Activated T-cell treated with anti-CD3 and anti-CD28 coated beads, Interleukin-2, amount 50 U/mL, for 72 hours (primary cell): Measurements from ENCODE around the gene FDPS. TPM values are rescaled to one million over a fixed set of nuclear protein-coding genes. Genes with fewer than 3 reads are reported as not detected.

ENCODE experiments used
- ATAC-seq, 2 donors: fragments of 150-1000 bp; cut with Tn5 transposase; replicated peaks in 1 of 2; 2 replicates each; pipeline ENCODE4 v1.10.0; 2021; ENCODE audit warnings: moderate library complexity in 2 of 2, mild to moderate bottlenecking in 1 of 2
- DNase-seq, 2 donors: peaks; one replicate each; pipeline ENCODE4 v3.0.0; 2021 to 2022; ENCODE audit warnings: mixed read lengths in 1 of 2
- H3K27ac Mint-ChIP-seq: one replicate; pipeline ENCODE4 v1.8.0; 2022; ENCODE audit warnings: mild to moderate bottlenecking, moderate library complexity, mixed read lengths
- H3K27me3 Mint-ChIP-seq: one replicate; pipeline ENCODE4 v1.8.0; 2022; ENCODE audit warnings: low read depth, mixed read lengths
- H3K36me3 Mint-ChIP-seq, 2 donors: one replicate each; pipeline ENCODE4 v1.8.0; 2022; ENCODE audit warnings: mixed read lengths in 2 of 2, mild to moderate bottlenecking in 1 of 2; ENCODE audit not compliant: insufficient read depth in 2 of 2
- H3K4me1 Mint-ChIP-seq: one replicate; pipeline ENCODE4 v1.8.0; 2022; ENCODE audit warnings: low read depth, mixed read lengths
- H3K4me3 Mint-ChIP-seq, 2 donors: one replicate each; pipeline ENCODE4 v1.8.0; 2022; ENCODE audit warnings: mild to moderate bottlenecking in 2 of 2, mixed read lengths in 2 of 2, moderate library complexity in 2 of 2
- H3K9me3 Mint-ChIP-seq, 2 donors: one replicate each; pipeline ENCODE4 v1.8.0; 2022; ENCODE audit warnings: mixed read lengths in 2 of 2
- total RNA-seq, 2 donors: library from RNA; stranded (reverse); gene quantifications; one replicate each; pipeline ENCODE4 v1.2.3, GENCODE V29; 2022

The FDPS gene
- total RNA-seq: 100 to 1,000 TPM; 182 to 184 TPM

- no peaks in the 10 kb centered on the region for H3K9me3 Mint-ChIP-seq
- H3K27ac Mint-ChIP-seq: peak within 1 kb of the TSS; percentile 97
These were observed at the start of gene FDPS for GRCh38 chr1:155308493-155309422. TSS of gene FDPS (plus strand) at chr1:155308866. CDS start at chr1:155309790, 924 bp downstream.

GRCh38 chr1:155260276-155260675 lies 48.4 kb upstream of the FDPS start:
- H3K9me3 Mint-ChIP-seq: no peaks in the 10 kb centered on the region
- peaks cover 56% of the 10 kb centered on the region for H3K4me1 Mint-ChIP-seq
- peaks cover 11 to 51% of the 10 kb centered on the region in 2 donors for H3K36me3 Mint-ChIP-seq
- no peak for DNase-seq
- peak overlapping the region in 1 of 2 donors; percentile 99 for H3K4me3 Mint-ChIP-seq
- ATAC-seq: no peak
- H3K27me3 Mint-ChIP-seq: no peaks in the 10 kb centered on the region
- H3K27ac Mint-ChIP-seq: peak overlapping the region; percentile 98

More at GRCh38 chr1:155308493-155309422, at the start of gene FDPS:
- Mint-ChIP-seq H3K4me1 (peaks cover 39% of the 10 kb centered on the region), H3K36me3 (peaks cover 17 to 32% of the 10 kb centered on the region in 2 donors), H3K27me3 (no peaks in the 10 kb centered on the region), H3K4me3 (peak within 1 kb of the TSS; percentile 98 to 99)
- peak; percentile 95 to 98 for DNase-seq
- peak; percentile 99 for ATAC-seq

- peak overlapping the region; percentile 98 to 99 for H3K4me3 Mint-ChIP-seq
- H3K36me3 Mint-ChIP-seq: peaks cover 14 to 56% of the 10 kb centered on the region in 2 donors
- H3K4me1 Mint-ChIP-seq: peaks cover 45% of the 10 kb centered on the region
- no peaks in the 10 kb centered on the region for H3K9me3 Mint-ChIP-seq
- peak overlapping the region; percentile 98 for H3K27ac Mint-ChIP-seq
- ATAC-seq: peak in 1 of 2 donors; percentile 20
- H3K27me3 Mint-ChIP-seq: no peaks in the 10 kb centered on the region
- DNase-seq: no peak
These were observed 47.2 kb upstream of the FDPS start for GRCh38 chr1:155261493-155261851.

DNA sequence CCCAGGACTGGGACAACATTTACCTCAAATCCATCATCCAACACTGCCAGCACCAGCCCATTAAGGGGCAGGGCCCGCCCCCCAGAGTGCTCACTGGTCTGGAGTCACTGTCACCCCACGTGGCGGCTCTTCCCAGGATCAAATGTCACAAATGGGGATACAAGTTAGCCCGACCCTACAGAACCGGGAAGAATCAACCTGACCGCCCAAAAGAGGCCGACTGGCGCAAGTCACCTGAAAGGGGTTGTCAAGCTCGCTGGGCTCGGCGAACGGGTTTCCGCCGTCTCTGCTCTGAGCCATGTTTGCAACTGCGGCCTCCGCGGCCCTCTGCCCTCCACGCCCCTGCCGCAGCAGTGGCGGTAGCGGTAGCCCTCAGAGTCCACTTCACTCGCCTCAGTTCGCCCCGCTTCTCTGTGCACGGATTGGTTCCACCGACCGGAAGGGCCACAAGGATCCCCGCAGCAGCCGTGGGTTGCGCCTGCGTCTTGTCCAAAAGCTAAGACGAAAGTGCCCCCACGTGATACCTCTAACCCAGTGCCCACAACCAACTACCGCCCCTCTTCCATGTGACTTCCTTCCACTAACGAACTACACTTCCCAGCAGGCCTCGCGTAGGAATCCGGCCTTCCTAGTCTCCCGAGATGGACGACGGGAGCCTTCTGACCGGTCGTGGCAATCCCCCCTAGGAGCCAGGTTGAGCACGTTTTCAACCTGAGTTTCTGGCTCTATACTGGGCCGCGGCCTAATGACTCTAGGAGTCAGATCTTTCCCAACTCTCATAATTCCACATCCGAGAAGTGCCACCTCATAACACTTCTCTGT lies 46.6 kb upstream of the FDPS start, which contains the start of gene SCAMP3:
SCAMP3 (minus strand) TSS at position 509 of the 822 bp plus-strand sequence; CDS start at position 300, 209 bp downstream.
- Mint-ChIP-seq H3K27me3 (no peaks in the 10 kb centered on the region), H3K4me1 (peaks cover 45% of the 10 kb centered on the region), H3K27ac (peak within 1 kb of the TSS; percentile 98), H3K36me3 (peaks cover 12 to 58% of the 10 kb centered on the region in 2 donors), H3K9me3 (no peaks in the 10 kb centered on the region), H3K4me3 (peak within 1 kb of the TSS; percentile 98 to 99)
- ATAC-seq (peak; percentile 95 to 98), DNase-seq (peak; percentile 88 to 92)

DNA sequence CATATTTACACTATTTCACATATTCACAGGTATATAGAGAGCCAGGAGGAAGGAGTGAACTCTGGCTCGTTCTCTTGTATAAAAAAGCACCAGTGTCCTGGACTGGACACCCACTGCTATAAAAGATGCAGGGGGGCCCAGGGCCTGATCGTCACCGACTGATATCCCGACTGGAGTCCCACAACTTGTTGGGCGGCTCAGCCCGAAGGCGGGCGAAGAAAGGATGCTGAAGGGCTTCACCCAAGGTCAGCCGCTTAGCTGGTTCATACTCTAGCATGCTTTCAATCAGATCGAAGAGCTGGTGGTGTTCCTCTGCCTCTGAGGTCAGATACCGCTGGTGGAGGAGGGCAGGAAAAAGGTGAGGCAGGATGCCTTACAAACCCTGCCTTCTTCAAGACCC lies 45.6 kb upstream of the FDPS start:
- Mint-ChIP-seq H3K4me1 (peaks cover 41% of the 10 kb centered on the region), H3K27ac (peak overlapping the region; percentile 98), H3K36me3 (peaks cover 11 to 55% of the 10 kb centered on the region in 2 donors), H3K27me3 (no peaks in the 10 kb centered on the region), H3K4me3 (peak overlapping the region; percentile 98 to 99), H3K9me3 (no peaks in the 10 kb centered on the region)
- ATAC-seq (no peak), DNase-seq (no peak)

DNA sequence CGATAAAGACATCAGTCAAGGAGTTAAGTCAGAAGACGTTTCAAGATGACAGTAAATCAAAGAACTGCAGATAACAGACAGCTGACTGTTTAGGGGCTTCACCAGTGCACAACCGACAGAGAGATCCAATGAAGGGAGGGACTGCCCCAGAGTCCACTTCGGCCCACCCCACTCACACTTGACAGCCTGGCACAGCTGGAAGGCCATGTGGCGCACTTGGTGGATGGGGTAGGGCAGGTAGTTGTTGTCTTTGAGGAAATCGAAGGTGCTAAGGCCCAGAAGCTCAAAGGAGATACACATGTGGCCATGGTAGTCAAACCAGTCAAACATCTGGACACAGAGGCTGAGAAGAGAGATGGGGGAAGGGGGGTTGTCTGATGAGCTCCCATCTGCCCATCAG lies 42.1 kb upstream of the FDPS start:
- Mint-ChIP-seq H3K36me3 (peaks cover 10 to 51% of the 10 kb centered on the region in 2 donors), H3K9me3 (no peaks in the 10 kb centered on the region), H3K27me3 (no peaks in the 10 kb centered on the region), H3K4me3 (no peak overlapping the region), H3K27ac (no peak overlapping the region), H3K4me1 (peaks cover 37% of the 10 kb centered on the region)
- no peak for ATAC-seq
- DNase-seq: no peak

- no peak for DNase-seq
- no peak overlapping the region for H3K27ac Mint-ChIP-seq
- peaks cover 37% of the 10 kb centered on the region for H3K4me1 Mint-ChIP-seq
- no peaks in the 10 kb centered on the region for H3K9me3 Mint-ChIP-seq
- H3K27me3 Mint-ChIP-seq: no peaks in the 10 kb centered on the region
- H3K4me3 Mint-ChIP-seq: no peak overlapping the region
- peaks cover 10 to 43% of the 10 kb centered on the region in 2 donors for H3K36me3 Mint-ChIP-seq
- no peak for ATAC-seq
These were observed 41.3 kb upstream of the FDPS start for GRCh38 chr1:155267373-155267772.

DNA sequence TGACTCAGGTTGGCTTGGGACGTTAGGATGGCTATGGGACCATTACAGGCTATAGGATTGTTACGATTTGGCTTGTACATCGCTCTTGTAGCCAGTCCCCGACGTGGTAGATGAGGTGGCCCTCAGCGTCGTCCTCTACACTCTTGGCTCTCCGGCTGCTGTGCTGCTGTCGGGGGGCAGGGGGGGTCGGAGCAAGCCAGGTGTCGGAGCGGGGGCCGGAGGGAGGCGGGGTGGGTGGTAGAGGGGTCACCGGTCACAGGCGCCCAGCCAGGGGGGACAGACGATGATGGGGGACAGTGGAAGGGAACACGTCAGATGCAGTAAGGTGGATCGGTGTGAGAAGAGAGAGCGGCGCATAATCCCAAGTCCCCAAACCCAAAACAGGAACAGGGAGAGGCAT lies 40.0 kb upstream of the FDPS start:
- Mint-ChIP-seq H3K4me1 (peaks cover 28% of the 10 kb centered on the region), H3K27ac (no peak overlapping the region), H3K9me3 (no peaks in the 10 kb centered on the region), H3K27me3 (no peaks in the 10 kb centered on the region), H3K4me3 (no peak overlapping the region), H3K36me3 (peaks cover 14 to 40% of the 10 kb centered on the region in 2 donors)
- ATAC-seq (no peak), DNase-seq (no peak)

DNA sequence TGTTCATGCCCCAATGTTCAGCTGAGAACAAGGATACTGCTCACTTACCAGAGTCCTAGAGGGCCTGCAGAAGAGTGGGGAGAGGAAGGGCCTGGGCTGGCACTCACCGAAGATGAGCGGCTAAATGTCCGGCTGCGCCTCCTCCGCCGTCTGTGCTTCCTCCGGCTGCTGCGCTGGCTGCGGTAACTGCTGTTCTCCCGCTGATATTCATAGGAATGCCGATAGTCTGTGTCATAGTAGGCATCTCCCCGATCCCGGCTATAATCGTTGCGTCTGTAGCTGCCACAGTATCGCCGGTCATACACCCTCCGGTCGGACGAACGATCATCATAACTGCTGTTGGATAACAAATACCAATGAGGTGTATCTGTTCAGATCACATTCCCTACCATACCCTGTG lies 39.3 kb upstream of the FDPS start:
- peaks cover 14 to 36% of the 10 kb centered on the region in 2 donors for H3K36me3 Mint-ChIP-seq

GRCh38 chr1:155272466-155273342 lies 36.0 kb upstream of the FDPS start:
- Mint-ChIP-seq H3K4me1 (peaks cover 46% of the 10 kb centered on the region), H3K27me3 (no peaks in the 10 kb centered on the region), H3K9me3 (no peaks in the 10 kb centered on the region), H3K27ac (peak overlapping the region; percentile 93), H3K36me3 (peaks cover 11 to 23% of the 10 kb centered on the region in 2 donors), H3K4me3 (peak overlapping the region; percentile 93 to 94)
- peak; percentile 59 to 60 for ATAC-seq
- DNase-seq: no peak

More for the DNA sequence above, 39.3 kb upstream of the FDPS start:
- no peak for ATAC-seq
- DNase-seq: no peak
- Mint-ChIP-seq H3K4me1 (peaks cover 28% of the 10 kb centered on the region), H3K27me3 (no peaks in the 10 kb centered on the region), H3K9me3 (no peaks in the 10 kb centered on the region), H3K27ac (no peak overlapping the region), H3K4me3 (no peak overlapping the region)

DNA sequence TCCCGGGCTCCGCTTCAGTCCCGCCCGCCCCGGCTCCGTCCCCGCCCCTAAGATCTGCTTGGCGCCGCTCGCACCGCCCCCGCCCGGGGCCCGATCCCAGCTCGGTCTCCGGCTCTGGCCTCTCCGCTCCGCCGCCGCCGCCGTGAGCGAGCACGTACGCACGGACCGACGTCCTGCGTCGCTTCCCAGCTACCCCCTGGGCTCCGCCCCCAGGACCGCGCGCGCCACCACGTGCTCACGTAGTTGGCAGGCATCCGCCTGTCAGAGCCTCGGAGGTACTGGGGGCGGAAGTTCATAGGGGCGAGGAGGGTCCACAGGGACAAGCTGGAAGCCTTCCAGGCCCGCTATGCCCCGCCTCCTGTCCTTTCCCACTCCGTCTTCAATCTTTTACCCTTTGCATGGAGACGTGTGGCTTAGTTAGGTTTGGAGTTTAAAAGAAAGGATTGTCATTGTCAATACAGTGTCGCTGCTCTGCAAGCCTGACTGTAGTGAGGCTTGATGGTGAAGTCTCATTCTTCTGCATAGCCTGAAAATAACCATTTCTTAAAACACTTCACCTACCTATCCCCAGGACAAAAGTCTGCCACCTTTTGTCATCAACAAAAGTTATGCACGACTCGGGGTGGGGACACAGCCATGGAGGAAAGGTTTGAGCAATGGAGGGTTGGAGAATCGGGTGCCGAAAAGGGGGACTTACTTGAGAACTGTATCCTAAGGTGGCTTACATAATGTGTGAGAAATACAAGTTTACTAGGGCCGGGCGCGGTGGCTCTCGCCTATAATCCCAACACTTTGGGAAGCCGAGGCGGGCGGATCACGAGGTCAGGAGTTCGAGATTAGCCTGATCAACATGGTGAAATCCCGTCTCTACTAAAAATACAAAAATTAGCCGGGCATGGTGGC lies 35.1 kb upstream of the FDPS start, which contains the start of gene CLK2:
CLK2 (minus strand) TSS at position 162 of the 903 bp plus-strand sequence. CDS start 2,527 bp downstream, outside the sequence.
- DNase-seq (peak; percentile 99), ATAC-seq (peak; percentile 89 to 90)
- Mint-ChIP-seq H3K4me1 (peaks cover 52% of the 10 kb centered on the region), H3K9me3 (no peaks in the 10 kb centered on the region), H3K4me3 (peak within 1 kb of the TSS; percentile 93 to 94), H3K27me3 (no peaks in the 10 kb centered on the region), H3K27ac (peak within 1 kb of the TSS; percentile 93), H3K36me3 (peaks cover 11 to 19% of the 10 kb centered on the region in 2 donors)
